ENCODE measurements around the gene PLEKHM1. TPM values are rescaled to one million over a fixed set of nuclear protein-coding genes. Genes with fewer than 3 reads are reported as not detected.

The PLEKHM1 gene
- total RNA-seq, 1 donor from 2014 or later = 15.9 TPM

DNA sequence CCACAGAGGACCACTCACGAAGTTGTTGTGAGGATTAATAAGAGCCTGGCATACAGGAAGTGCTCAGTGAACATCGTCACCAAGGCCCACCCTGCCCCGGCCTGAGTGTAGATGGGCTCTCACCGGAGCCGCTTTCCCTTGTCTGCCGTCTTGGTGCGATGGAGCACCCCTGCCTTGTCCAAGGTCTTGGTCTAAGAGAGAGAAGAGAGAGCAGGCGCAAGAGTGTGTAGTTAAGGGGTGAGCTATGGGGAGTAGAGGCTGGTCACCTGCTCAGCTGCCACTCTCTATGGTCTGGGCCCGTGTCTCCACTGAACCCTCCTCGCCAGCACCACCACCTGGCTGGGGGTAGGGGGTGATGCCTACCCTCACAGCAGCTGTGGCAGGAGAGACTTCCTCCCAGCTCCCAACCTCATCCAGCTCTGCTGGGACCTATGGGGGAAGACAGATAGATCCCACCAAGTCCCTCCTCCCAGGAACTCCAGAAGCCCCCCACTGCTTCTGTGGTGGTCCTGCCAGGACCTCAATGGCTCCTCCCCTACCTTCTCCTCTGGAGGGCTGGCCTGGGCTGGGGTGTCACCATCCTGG lies 86.5 kb downstream of the PLEKHM1 start:
- DNase-seq (ENCODE audit: low read depth) = no peak
- TF ChIP-seq, protein P1, sequence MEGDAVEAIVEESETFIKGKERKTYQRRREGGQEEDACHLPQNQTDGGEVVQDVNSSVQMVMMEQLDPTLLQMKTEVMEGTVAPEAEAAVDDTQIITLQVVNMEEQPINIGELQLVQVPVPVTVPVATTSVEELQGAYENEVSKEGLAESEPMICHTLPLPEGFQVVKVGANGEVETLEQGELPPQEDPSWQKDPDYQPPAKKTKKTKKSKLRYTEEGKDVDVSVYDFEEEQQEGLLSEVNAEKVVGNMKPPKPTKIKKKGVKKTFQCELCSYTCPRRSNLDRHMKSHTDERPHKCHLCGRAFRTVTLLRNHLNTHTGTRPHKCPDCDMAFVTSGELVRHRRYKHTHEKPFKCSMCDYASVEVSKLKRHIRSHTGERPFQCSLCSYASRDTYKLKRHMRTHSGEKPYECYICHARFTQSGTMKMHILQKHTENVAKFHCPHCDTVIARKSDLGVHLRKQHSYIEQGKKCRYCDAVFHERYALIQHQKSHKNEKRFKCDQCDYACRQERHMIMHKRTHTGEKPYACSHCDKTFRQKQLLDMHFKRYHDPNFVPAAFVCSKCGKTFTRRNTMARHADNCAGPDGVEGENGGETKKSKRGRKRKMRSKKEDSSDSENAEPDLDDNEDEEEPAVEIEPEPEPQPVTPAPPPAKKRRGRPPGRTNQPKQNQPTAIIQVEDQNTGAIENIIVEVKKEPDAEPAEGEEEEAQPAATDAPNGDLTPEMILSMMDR (conservative IDR thresholded peaks at IDR 0.05; ENCODE audit: low read depth, low read length) = no peak
- no peak overlapping the region for H3K4me3 ChIP-seq (ENCODE audit: low read depth, low read length)

DNA sequence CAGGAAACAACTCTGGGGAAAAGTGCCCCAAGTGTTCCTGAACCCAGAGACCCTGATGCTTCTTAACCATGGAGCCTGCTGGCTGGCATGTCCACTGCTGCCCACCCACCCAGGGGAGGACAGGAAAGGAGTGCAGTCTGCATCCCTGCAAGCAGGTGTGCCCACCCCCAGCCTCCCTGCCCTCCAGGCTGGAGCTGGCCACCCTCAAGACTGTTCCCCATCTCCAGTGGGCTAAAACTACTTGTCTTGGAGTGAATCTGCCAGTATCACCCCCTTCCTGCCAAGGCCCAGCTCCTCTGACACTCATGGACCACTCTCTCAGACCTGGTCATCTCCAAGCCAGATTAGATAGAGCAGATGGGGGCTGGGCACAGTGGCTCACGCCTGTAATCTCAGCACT lies 87.6 kb downstream of the PLEKHM1 start:
- TF ChIP-seq, protein P1 (conservative IDR thresholded peaks at IDR 0.05; ENCODE audit: low read depth, low read length) = no peak
- no peak overlapping the region for H3K4me3 ChIP-seq (ENCODE audit: low read depth, low read length)
- DNase-seq (ENCODE audit: low read depth) = no peak

DNA sequence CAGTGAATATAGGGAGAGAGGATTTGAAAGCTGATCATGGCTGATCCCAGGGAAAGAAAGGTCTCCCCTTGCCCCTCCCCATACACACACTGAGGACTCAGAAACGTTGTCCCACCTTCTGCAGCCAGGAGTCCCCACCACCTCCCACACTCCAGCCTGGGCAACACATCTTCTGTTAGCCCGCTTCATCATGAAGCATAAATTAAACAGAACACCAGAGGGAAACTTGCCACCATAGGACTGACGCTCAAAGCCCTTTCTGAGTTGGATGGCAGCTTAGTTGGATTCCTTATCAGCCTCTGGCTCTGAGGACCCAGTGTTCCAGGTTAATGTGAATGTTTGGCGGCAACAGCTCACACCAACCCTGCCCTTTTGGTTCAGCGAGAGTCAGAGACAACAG lies 91.7 kb downstream of the PLEKHM1 start:
- no peak overlapping the region for H3K4me3 ChIP-seq (ENCODE audit: low read depth, low read length)
- TF ChIP-seq, protein P1 (conservative IDR thresholded peaks at IDR 0.05; ENCODE audit: low read depth, low read length) = no peak
- no peak for DNase-seq (ENCODE audit: low read depth)

DNA sequence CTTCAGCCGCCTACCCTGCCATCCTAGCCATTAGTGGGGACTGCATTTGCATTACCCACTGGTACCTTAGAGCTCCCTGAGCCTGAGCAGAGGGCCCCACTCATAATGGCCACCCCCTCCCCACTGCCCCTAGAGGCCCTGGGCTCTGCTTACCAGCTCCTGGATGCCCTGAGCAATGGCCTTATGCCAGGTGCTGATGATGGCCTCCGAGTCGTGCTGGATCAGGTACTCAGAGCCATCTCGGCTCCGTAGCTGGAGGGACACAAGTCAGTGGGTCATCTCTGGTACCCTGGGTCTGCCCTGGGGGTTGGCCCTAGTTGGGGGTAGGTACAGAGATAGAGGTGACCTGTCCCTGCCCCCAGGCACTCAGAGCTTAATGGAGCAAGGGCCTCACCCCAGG lies 92.7 kb downstream of the PLEKHM1 start:
- TF ChIP-seq, protein P1 (conservative IDR thresholded peaks at IDR 0.05; ENCODE audit: low read depth, low read length) = no peak
- no peak overlapping the region for H3K4me3 ChIP-seq (ENCODE audit: low read depth, low read length)
- DNase-seq (ENCODE audit: low read depth) = no peak

DNA sequence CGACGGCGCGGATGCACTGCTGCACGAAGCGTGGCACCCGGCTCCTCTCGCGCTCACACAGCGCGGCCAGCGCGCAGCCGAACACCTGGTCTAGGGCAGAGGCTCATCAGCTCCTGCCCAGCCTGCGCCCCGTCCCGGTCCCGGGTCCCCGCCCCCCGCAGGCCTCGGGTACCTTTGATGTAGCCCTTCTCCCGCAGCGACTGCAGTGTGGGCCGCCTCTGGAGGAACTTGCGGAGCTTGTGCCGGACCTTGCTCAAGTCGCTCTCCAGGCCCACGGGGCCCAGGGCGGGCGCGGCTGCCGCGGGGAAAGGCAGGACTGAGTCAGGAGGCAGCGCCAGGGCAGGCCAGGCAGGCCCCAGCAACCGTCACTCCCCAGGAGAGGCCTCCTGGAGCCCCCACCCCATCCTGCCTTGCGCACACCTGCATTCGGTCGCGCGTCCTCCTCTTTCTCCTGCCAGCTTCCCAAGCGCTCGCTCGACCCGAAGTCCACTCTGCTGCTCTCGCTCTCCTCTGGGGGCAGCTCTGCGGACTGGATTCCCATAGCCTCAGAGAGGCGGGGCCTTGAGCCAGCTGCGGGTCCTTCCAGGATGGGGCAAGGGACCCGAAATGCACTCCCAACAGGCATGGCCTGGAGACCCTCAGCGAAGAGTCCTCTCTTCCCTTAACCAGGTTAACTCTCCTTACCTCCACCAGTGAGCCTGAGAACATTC lies 93.9 kb downstream of the PLEKHM1 start:
- TF ChIP-seq, protein P1 (conservative IDR thresholded peaks at IDR 0.05; ENCODE audit: low read depth, low read length) = no peak
- DNase-seq (ENCODE audit: low read depth) = no peak
- H3K4me3 ChIP-seq (ENCODE audit: low read depth, low read length) = no peak overlapping the region

DNA sequence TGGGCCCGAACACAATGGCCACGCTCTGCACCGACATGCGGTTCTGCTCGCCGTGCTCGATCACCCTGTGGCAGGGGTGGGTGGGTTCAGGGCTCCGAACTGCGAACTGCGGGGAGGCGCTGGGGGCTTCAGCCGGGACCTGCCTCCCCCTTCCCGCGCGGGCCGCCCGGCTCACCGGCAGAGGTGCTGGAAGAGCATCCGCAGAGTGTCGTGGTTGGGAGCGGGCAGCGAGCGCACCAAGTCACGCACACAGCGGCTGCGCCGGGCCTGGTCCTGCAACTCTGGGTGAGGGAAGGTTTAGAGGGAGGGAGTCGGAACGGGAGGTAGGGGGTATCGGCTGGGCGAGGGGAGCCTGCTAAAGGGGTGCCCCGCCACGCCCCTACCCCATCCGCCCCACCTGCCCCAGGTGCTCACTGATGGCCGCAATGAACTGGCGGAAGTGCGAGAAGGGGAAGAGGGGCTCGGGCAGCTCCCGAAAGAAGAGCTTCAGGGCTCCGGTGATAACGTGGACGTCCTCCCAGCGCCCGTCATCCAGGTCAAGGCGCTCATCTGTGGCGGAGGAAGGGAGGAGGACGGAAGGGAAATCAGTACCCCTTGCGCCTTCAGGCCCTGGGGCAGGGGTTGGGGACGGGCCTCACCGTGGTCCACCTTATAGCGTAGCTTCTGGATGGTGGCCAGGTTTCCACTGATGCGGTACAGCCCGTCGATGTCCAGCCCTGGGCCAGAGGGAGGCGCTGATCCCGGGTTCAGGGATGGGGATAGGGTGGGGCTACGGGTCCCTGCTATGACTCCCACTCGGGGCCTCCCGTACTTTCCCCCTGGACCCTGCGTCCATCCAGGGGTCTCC lies 94.7 kb downstream of the PLEKHM1 start:
- H3K4me3 ChIP-seq (ENCODE audit: low read depth, low read length) = no peak overlapping the region
- no peak for DNase-seq (ENCODE audit: low read depth)
- TF ChIP-seq, protein P1 (conservative IDR thresholded peaks at IDR 0.05; ENCODE audit: low read depth, low read length) = no peak

All from epithelial cell of proximal tubule (primary cell).